Rectal smooth muscle tissue (tissue), 1 donor: ENCODE results near the gene BIRC3.

Source experiments
- H3K27ac ChIP-seq: one replicate; pipeline ENCODE4 v1.7.0; 2013; ENCODE audit warnings: low read depth, low read length, inconsistent platforms
- H3K27me3 ChIP-seq: one replicate; pipeline ENCODE4 v1.7.0; 2013; ENCODE audit warnings: low read length; ENCODE audit not compliant: control insufficient read depth, insufficient read depth
- H3K36me3 ChIP-seq: one replicate; pipeline ENCODE4 v1.7.0; 2013; ENCODE audit warnings: low read length; ENCODE audit not compliant: control insufficient read depth, insufficient read depth
- H3K4me1 ChIP-seq: one replicate; pipeline ENCODE4 v1.7.0; 2013; ENCODE audit warnings: low read length; ENCODE audit not compliant: control insufficient read depth, insufficient read depth
- H3K4me3 ChIP-seq: one replicate; pipeline ENCODE4 v1.7.0; 2013; ENCODE audit warnings: low read length
- H3K9ac ChIP-seq: one replicate; pipeline ENCODE4 v1.7.0; 2013; ENCODE audit warnings: low read length

Gene BIRC3

GRCh38 chr11:102317099-102317767 lies at the start of gene BIRC3:
BIRC3 (plus strand) TSS chr11:102317484; CDS start chr11:102324510, 7,026 bp downstream.
- Histone ChIP-seq H3K4me1 (peaks cover 5% of the 10 kb centered on the region), H3K27ac (peak within 1 kb of the TSS; percentile 86), H3K27me3 (no peaks in the 10 kb centered on the region), H3K9ac (peak within 1 kb of the TSS; percentile 86), H3K4me3 (peak within 1 kb of the TSS; percentile 95), H3K36me3 (no peaks in the 10 kb centered on the region)

- Histone ChIP-seq H3K4me1 (no peaks in the 10 kb centered on the region), H3K27me3 (no peaks in the 10 kb centered on the region), H3K27ac (no peak overlapping the region), H3K4me3 (peak overlapping the region; percentile 68), H3K9ac (no peak overlapping the region), H3K36me3 (no peaks in the 10 kb centered on the region)
Measured at GRCh38 chr11:102267609-102268008, 49.7 kb upstream of the BIRC3 start.

- H3K36me3 ChIP-seq, result no peaks in the 10 kb centered on the region
- no peaks in the 10 kb centered on the region for H3K27me3 ChIP-seq
- no peaks in the 10 kb centered on the region for H3K4me1 ChIP-seq
- H3K4me3 ChIP-seq, result peak overlapping the region; percentile 68
- H3K9ac ChIP-seq, result no peak overlapping the region
- H3K27ac ChIP-seq, result no peak overlapping the region
Measured at GRCh38 chr11:102268083-102268984, 49.0 kb upstream of the BIRC3 start.

- Histone ChIP-seq H3K27ac (no peak overlapping the region), H3K9ac (no peak overlapping the region), H3K4me3 (peak overlapping the region; percentile 68), H3K4me1 (no peaks in the 10 kb centered on the region), H3K36me3 (no peaks in the 10 kb centered on the region), H3K27me3 (no peaks in the 10 kb centered on the region)
Measured at GRCh38 chr11:102268985-102269470, 48.3 kb upstream of the BIRC3 start.

DNA sequence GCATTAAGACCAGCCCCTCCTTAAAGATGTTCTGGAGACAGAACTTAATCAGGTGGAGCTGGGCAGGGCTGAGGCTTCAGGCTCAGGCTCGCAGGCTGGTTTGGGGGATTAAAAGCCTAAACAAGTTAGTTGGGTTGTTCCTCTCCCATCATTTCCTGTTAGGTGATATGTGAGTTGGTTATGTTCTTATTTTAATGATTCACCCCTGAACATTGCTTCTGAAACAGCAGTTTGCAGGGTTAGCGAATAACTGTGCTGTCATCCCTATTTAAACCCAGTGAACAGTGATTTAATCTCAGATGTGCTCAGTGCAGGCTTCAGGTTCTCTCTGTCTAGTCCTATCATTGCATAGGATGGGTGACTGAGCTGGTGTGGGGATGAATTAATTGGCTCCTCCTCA lies 47.4 kb upstream of the BIRC3 start:
- H3K4me1 ChIP-seq, result no peaks in the 10 kb centered on the region
- no peak overlapping the region for H3K27ac ChIP-seq
- H3K36me3 ChIP-seq, result no peaks in the 10 kb centered on the region
- no peak overlapping the region for H3K4me3 ChIP-seq
- no peak overlapping the region for H3K9ac ChIP-seq
- H3K27me3 ChIP-seq, result no peaks in the 10 kb centered on the region

- no peak overlapping the region for H3K9ac ChIP-seq
- H3K4me1 ChIP-seq, result no peaks in the 10 kb centered on the region
- no peaks in the 10 kb centered on the region for H3K27me3 ChIP-seq
- H3K36me3 ChIP-seq, result no peaks in the 10 kb centered on the region
- H3K4me3 ChIP-seq, result no peak overlapping the region
- H3K27ac ChIP-seq, result no peak overlapping the region
Measured at GRCh38 chr11:102272047-102272824, 45.0 kb upstream of the BIRC3 start.

DNA sequence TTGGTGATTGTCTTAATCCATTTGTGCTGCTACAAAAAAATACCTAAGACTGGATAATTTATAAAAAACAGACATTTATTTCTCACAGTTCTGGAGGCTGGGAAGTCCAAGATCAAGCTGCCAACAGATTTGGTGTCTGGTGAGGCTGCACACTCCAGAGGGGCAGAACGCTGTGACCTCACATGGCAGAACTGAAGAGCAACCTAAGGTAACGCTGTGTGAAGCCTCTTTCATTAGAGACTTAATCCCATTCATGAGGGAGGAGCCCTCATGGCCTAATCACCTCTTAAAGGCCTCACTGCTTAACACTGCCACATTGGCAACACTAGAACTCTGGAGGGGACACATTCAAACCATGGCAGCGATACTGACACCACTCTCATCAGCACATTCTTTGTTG lies 42.7 kb upstream of the BIRC3 start:
- no peaks in the 10 kb centered on the region for H3K36me3 ChIP-seq
- no peak overlapping the region for H3K9ac ChIP-seq
- no peak overlapping the region for H3K27ac ChIP-seq

DNA sequence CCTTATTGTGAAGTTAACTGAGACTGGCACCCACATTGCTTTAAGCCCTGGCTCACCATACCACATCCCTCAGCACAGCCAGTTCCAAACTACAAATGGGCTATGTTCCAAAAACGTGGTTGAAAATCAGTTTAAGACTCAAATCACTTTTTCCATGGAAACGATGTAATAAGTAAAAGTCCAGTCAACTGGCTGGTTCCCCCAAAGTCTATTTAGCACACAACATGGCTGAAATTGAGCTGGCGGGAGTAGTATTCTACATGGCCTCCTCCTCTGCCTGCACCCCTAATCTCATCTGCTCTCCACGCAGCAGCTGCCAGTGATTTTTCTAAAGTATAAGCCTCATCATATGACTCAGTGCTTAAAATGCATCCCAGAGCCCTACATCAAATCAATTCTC lies 40.9 kb upstream of the BIRC3 start:
- Histone ChIP-seq H3K9ac (no peak overlapping the region), H3K4me3 (no peak overlapping the region), H3K4me1 (no peaks in the 10 kb centered on the region), H3K27me3 (no peaks in the 10 kb centered on the region), H3K36me3 (no peaks in the 10 kb centered on the region), H3K27ac (no peak overlapping the region)

More for the DNA sequence above, 42.7 kb upstream of the BIRC3 start:
- Histone ChIP-seq H3K4me3 (no peak overlapping the region), H3K4me1 (no peaks in the 10 kb centered on the region), H3K27me3 (no peaks in the 10 kb centered on the region)

DNA sequence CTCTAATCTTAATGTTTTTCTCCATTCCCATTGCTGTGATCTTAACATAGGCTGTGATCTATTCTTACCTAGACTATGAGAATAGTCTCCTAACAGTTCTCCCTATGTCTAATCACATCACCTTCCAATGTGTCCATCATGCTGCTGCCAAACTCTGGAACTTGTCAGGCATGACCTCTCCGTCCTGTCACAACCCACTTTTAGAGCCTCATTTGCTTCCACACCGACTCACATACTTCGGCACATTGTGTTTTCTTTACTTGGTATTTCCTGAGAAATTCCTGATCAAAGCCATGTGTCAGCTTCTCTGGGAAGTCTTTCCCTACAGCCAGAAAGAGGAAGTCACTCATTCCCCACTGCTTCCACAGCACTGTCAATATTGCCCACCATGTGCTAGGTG lies 40.5 kb upstream of the BIRC3 start:
- no peak overlapping the region for H3K4me3 ChIP-seq
- H3K27ac ChIP-seq, result no peak overlapping the region
- H3K4me1 ChIP-seq, result no peaks in the 10 kb centered on the region
- H3K9ac ChIP-seq, result no peak overlapping the region
- H3K27me3 ChIP-seq, result no peaks in the 10 kb centered on the region
- H3K36me3 ChIP-seq, result no peaks in the 10 kb centered on the region

- Histone ChIP-seq H3K4me3 (peak overlapping the region; percentile 31), H3K27ac (peak overlapping the region; percentile 3)
Measured at GRCh38 chr11:102279641-102280170, 37.6 kb upstream of the BIRC3 start.

DNA sequence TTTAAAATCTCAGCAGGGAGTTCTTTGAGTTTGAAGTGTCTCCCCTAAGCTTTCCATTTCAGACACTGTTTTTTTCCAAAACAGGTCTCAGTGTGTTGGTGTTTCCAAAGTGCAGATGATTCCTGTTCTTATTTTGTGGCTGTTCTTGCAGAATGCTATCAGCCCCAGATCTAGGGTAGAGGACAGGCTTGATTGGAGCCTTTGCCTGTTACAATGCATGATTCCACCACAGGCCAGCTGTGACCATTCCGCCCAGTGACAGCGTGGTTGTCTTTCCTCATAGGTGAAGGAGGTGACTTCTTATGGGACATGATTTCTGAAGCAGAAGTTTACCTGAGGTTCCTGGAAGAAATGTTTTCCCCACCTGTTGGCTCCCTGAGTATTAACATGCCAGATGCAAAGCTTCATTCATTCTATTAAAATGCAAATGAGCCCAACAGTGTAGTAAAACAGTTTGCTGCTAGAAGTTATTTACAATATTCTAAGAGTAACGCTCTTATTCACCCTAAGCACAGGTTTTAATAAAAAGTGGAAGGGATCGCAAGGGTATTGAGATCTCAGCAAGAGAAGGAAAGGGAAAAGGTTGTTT lies 36.9 kb upstream of the BIRC3 start:
- no peak overlapping the region for H3K9ac ChIP-seq
- H3K27me3 ChIP-seq, result no peaks in the 10 kb centered on the region
- no peaks in the 10 kb centered on the region for H3K36me3 ChIP-seq
- H3K4me3 ChIP-seq, result no peak overlapping the region
- no peak overlapping the region for H3K27ac ChIP-seq
- H3K4me1 ChIP-seq, result no peaks in the 10 kb centered on the region

More at GRCh38 chr11:102279641-102280170, 37.6 kb upstream of the BIRC3 start:
- Histone ChIP-seq H3K27me3 (no peaks in the 10 kb centered on the region), H3K4me1 (no peaks in the 10 kb centered on the region), H3K36me3 (no peaks in the 10 kb centered on the region), H3K9ac (no peak overlapping the region)
